HK-2 (cell line): ENCODE measurements around the gene APBB2.

ENCODE experiments used
- DNase-seq: peaks from one replicate; pipeline ENCODE4 v3.0.0-alpha.2; 2018; ENCODE audit not compliant: unreplicated experiment

Gene APBB2

GRCh38 chr4:40856277-40856839, 358.0 kb downstream of the APBB2 start:
- DNase-seq: no peak

DNA sequence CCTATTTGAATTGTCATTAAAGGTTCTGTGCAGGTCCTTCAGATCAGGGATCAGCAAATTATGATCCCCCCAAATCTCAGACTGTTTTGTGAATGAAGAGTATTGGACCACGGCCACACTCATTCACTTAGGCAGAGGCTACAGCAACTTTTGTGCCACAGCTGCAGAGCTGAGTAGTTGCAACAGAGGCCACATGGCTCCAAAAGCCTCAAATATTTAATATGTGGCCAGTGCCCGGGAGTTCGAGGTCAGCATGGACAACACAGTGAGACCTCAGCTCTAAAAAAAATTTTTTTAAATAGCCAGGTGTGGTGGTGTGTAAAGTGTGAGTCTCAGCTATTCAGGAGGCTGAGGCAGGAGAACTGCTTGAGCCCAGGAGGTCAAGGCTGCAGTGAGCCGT, 363.8 kb downstream of the APBB2 start:
- DNase-seq: no peak

DNA sequence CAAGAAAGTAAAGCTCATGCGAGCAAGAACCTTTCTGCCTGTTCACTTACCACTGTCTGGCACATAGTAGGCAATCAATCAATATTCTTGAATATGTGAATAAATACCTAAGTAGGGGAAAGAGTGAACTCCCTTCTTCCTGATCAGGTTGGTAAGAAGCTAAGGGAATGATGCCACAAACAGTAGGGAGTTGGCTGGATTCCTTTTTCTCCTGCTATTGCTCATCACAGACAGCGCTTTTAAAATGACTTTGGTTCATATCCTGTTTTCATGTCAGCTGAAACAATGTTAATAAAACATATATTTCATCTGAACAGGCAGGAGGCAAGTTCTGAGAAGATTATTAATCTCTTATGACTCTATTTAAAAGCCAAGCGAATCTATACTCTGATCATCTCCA, 365.4 kb downstream of the APBB2 start:
- no peak for DNase-seq

DNA sequence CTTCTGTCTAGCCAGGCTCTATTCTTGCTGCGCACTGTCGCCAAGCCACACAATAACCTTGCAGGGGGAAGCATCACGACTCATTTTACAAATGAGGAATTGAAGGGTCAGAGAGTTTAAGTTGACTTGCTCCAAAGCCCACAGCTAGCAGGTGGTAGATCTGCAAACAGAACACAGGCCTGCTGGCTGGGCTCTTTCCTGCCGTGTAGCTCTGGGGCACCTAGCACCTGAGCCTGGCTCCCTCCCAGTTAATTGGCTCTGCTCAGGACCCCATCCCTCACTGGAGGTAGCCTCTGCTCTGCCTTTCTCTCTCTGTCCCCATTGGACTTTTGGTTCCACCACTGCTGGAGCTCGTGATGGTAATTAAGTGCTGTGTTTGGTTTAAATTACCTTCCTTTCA, 366.1 kb downstream of the APBB2 start:
- no peak for DNase-seq

- no peak for DNase-seq
Observed at GRCh38 chr4:40846532-40846931, 367.8 kb downstream of the APBB2 start.

DNA sequence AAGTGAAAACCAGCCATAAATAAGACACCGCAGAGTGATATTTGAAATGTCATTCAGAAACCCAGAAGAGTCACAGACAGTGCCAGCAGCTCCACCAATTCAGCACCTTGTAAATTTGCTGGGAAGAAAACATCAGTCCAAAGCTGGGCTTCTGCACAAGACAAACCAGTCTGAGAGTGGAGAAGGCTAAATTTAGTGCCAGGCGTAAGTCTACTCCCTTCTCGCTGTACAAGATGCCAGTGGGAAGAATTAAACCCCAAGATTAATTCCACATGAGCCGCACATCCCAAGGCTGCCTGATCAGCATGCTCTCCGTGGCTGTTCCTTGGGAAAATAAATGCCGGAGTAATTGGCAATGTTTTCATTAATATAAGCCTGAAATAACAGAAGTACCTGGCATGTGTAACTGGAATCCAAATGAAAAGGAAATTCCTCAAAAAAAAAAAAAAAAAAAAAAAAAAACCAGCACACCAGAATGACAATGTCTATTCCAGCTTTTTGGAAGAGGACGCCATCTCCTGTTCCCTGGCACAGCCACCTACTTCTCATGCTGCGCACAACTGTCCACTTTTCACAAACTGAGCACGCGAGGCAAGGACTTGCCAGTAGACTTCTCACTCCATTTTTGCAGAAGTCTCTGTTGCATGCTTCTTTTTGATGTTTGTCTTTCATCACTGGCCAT, 369.0 kb downstream of the APBB2 start:
- DNase-seq: no peak

DNA sequence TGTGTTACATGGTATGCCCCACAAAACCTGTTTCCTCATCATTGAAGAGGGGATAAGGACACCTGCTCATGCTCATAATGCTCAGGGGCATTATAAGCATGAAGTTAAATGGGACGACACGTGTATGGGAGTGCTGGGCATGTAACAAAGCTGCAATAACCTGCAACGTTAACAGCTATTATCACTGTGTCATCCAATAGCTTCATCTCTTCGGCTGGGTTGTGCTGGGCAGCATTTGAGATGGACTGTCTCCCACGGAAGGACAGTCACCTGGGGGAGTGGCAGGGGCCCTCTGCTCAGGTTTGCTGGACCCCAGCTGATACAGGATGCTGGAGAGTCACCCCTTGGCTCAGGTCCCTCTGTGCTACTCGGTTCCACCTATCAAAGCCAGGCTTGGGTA, 370.1 kb downstream of the APBB2 start:
- no peak for DNase-seq

- DNase-seq: no peak
Observed at GRCh38 chr4:40843696-40844095, 370.6 kb downstream of the APBB2 start.

- DNase-seq: no peak
Observed at GRCh38 chr4:40842725-40843423, 371.5 kb downstream of the APBB2 start.

DNA sequence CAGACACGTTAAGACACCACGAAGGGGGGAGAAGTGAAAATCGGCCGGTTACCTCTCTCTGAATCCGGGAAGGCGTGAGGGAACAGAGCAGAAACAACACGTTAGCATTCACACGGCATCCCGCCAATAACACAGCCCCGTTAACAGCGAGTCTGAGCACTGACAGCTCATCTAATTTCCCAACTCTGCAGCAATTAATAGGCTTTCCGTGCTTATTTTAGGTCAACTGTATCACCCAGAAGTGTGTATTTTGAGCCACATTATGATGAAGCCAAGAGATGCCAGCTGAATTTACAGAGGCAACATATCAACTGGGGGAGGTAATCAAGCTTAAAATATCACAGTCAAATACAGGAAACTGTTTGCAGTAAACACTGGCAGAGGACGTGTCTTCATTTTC, 372.0 kb downstream of the APBB2 start:
- no peak for DNase-seq

GRCh38 chr4:40840985-40841571, 373.3 kb downstream of the APBB2 start:
- DNase-seq: peak; percentile 93

DNA sequence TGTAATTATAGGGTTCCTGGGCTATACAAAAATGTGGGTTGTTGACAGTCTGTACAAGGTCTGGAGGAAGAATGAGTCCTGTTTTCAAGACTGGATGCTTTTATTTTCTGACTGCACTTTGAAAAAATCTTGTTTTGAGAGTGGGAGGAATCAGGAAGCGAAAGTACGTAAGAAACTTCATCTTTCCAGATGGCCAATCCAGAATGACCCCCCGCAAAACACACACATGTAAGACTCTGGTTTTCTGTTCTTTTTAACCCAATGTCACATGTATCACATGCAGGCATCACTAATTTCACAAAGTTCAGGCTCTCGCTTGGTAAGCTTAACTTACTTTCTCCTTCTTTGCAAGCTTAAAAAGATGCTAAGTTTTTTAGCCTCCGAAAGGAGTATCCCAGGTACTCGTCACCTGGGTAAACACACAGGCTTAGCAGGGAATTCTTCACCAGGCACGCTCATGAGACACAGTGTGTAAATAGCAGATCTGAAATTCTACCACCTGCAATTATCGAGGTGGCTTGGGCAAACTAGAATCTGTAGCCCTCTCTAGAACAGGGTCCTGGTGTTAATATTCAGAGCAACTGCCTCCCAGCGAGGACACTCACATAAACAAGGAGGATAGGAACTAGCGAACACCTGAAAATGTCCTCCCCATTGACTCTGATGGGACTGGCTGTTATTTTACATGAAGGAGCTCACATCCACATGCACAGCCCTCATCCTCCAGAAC, 373.9 kb downstream of the APBB2 start:
- DNase-seq: no peak

- no peak for DNase-seq
Observed at GRCh38 chr4:40838742-40839141, 375.6 kb downstream of the APBB2 start.

DNA sequence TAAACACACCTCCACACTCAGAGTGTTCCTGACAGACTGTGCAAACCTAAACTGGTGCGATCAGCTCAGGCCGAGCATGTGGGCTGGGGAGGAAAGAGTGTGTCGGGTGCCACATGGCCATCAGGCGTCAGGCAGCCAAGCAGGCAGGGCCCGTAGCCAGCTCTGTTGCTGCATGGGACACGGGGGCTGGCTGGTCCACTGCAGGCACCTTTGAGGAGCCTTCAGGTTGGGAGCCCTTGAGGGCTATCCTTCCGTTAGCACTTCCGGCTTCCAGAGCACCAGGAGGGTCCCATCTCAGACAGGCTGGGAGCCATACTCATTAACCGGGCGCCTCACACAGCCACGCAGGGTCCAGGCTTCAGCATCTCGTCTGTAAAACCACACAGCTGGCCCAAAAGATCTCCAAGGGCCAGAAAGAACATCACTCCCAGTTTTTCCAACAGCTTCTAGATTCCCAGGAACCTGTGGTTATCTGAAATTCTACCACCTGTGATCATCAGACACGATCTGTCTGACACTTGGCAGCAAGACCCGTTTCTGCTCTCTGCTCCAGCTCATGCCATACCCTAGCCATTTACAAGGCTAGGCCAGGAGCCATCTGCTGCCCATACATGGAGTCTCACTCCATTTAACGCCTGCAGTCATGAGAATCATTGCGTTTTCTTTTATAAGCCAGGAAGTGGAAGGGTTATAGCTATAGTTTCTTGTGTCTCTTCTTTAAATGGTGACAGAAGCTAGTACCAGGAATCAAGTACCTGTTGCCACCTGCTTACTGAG, 377.1 kb downstream of the APBB2 start:
- DNase-seq: no peak

GRCh38 chr4:40833212-40833611, 381.1 kb downstream of the APBB2 start:
- DNase-seq: no peak

DNA sequence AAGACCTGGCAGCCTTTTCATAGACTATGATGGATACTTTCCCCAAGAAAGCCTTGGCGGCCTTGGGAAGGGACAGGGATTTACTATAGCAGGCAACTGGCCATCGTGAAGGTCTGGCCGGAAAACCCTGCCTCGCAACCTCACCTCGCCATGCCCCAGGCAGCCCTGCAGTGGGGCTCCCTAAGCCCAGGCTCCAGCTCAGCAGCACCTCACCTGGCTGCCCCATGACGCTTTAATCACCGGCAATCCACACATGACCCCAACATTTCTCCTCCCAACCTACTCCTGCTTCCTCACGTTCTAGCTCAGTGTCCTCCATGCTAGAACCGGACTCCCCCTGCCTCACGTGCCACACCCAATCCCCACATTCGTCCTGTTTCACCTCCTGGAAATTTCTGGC, 382.2 kb downstream of the APBB2 start:
- no peak for DNase-seq

DNA sequence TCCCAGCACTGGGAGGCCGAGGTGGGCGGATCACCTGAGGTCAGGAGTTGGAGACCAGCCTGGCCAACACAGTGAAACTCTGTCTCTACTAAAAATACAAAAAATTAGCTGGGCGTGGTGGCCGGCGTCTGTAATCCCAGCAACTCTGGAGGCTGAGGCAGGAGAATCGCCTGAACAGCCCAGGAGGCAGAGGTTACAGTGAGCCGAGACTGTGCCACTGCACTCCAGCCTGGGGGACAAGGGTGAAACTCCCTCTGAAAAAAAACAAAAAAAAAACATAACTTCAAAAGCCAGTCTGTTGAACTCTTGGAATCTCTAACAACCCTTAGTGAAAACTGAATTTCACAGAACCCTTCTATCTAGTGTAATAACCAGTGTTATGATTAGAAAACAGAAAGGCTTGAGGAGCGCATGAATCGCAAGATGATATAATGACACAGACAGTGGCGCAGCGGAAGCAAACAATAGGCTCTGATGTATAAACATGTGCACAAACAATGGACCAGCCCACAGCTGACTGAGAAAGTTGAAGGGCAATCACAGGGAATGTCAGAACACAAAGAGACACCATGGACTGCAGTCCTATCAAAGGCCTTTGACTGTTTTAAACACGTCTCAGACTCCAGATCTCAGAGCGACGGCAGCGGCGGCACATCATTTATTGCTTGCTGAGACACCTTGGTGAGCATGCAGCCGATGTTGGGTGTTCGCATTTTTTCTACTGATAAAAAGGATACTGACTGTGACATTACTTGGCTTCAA, 383.0 kb downstream of the APBB2 start:
- DNase-seq: no peak

DNA sequence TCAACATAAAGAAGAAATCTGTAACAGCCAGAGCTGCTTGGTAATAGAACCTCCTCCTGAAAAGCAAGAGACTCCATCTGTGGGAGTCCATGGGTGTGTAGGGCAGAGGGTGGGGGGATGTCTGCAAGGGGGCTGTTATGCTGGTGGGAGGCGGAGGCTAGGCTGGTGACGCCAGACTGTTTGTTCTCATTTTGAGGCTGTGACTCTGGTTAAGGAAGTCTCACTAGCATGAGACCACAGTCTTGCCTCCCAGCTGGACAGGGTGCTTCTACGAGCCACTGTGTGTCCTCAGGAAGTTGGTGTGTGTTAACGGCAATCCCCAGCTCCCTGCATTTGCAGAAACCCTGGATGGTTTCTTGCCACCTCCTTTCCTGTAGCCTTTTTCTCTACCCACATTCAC, 384.8 kb downstream of the APBB2 start:
- DNase-seq: no peak

DNA sequence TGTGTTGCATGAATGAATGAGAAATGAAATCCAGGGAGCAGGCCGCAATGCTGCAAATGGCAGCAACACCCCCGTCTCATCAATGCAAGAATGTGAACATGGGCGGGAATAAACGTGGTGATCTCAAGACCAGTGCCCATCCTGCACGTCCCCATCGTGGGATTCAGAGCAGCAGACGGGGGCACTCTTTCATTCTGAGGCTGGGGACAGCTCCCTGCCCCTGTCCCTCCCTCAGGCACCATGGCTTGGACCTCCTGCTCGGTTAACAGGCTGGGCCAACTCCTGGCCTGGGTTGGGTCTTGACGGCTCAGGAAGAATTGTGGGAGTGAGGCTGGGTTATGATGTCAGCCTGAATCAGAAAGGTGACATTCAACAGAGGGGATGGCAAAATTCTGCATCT, 385.7 kb downstream of the APBB2 start:
- DNase-seq: no peak

- DNase-seq: no peak
Observed at GRCh38 chr4:40827758-40828157, 386.6 kb downstream of the APBB2 start.

DNA sequence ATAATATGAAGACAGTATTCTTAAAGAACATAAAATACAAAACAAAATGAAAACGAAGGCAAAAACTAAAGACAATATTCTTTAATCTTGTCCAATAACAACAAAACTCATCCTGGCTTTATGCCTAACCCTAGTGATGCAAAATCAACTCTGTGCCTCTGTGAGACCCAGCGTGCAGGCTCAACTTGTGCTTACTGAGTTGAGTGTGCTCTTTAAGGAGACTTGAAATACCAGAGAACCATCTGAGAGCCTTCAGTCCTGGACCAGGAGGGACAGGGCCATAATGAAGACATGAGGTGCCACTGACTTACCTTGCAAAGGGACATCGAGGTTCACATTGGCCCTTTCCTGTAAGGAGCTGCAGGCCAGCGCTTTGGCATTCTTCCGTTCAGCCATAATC, 387.5 kb downstream of the APBB2 start:
- DNase-seq: no peak
